Measurements from ENCODE around the gene CABP2. TPM values are rescaled to one million over a fixed set of nuclear protein-coding genes. Genes with fewer than 3 reads are reported as not detected.

Gene CABP2
- polyA plus RNA-seq, 2 donors = not detected

- Histone ChIP-seq H3K4me1 (ENCODE audit: control insufficient read depth in 2 of 2, insufficient read depth in 2 of 2, low read length in 1 of 2) (peaks cover 12 to 27% of the 10 kb centered on the region in 2 donors), H3K9me3 (ENCODE audit: control insufficient read depth in 2 of 2, insufficient read depth in 1 of 2, low read depth in 1 of 2, low read length in 1 of 2) (peaks cover 0 to 2% of the 10 kb centered on the region in 2 donors)
Measured at GRCh38 chr11:67504950-67505581, 18.2 kb downstream of the CABP2 start, which contains the start of gene PITPNM1. TSS of gene PITPNM1 (minus strand) at chr11:67505363. CDS start at chr11:67504180, 1,183 bp downstream.

GRCh38 chr11:67504005-67504949 is 19.0 kb downstream of the CABP2 start:
- H3K27ac ChIP-seq (ENCODE audit: low read depth in 2 of 2, low read length in 1 of 2) = peak overlapping the region; percentile 98 to 99
- WGBS, 2 donors = 2% methylated on average over 73 to 101 of the region's 101 CpGs
- H3K4me3 ChIP-seq (ENCODE audit: low read depth in 1 of 2, low read length in 2 of 2) = peak overlapping the region; percentile 58 to 74
- H3K27me3 ChIP-seq (ENCODE audit: control insufficient read depth in 1 of 2, insufficient read depth in 2 of 2, low read length in 2 of 2) = no peaks in the 10 kb centered on the region
- H3K36me3 ChIP-seq (ENCODE audit: control insufficient read depth in 2 of 2, insufficient read depth in 2 of 2, low read length in 1 of 2) = peaks cover 0 to 21% of the 10 kb centered on the region in 2 donors
- H3K9me3 ChIP-seq (ENCODE audit: control insufficient read depth in 2 of 2, insufficient read depth in 1 of 2, low read depth in 1 of 2, low read length in 1 of 2) = peaks cover 0 to 2% of the 10 kb centered on the region in 2 donors
- H3K4me1 ChIP-seq (ENCODE audit: control insufficient read depth in 2 of 2, insufficient read depth in 2 of 2, low read length in 1 of 2) = peaks cover 12 to 27% of the 10 kb centered on the region in 2 donors

More at GRCh38 chr11:67504950-67505581, 18.2 kb downstream of the CABP2 start, which contains the start of gene PITPNM1:
- H3K4me3 ChIP-seq (ENCODE audit: low read depth in 1 of 2, low read length in 2 of 2) = peak within 1 kb of the TSS; percentile 58 to 74
- 1% methylated on average over 55 to 58 of the region's 58 CpGs for WGBS, 2 donors
- H3K27ac ChIP-seq (ENCODE audit: low read depth in 2 of 2, low read length in 1 of 2) = peak within 1 kb of the TSS; percentile 98 to 99
- no peaks in the 10 kb centered on the region for H3K27me3 ChIP-seq (ENCODE audit: control insufficient read depth in 1 of 2, insufficient read depth in 2 of 2, low read length in 2 of 2)
- peaks cover 0 to 15% of the 10 kb centered on the region in 2 donors for H3K36me3 ChIP-seq (ENCODE audit: control insufficient read depth in 2 of 2, insufficient read depth in 2 of 2, low read length in 1 of 2)

- Histone ChIP-seq H3K36me3 (ENCODE audit: control insufficient read depth in 2 of 2, insufficient read depth in 2 of 2, low read length in 1 of 2) (peaks cover 0 to 27% of the 10 kb centered on the region in 2 donors), H3K9me3 (ENCODE audit: control insufficient read depth in 2 of 2, insufficient read depth in 1 of 2, low read depth in 1 of 2, low read length in 1 of 2) (peaks cover 0 to 2% of the 10 kb centered on the region in 2 donors), H3K4me3 (ENCODE audit: low read depth in 1 of 2, low read length in 2 of 2) (peak overlapping the region; percentile 58 to 74), H3K27me3 (ENCODE audit: control insufficient read depth in 1 of 2, insufficient read depth in 2 of 2, low read length in 2 of 2) (no peaks in the 10 kb centered on the region), H3K27ac (ENCODE audit: low read depth in 2 of 2, low read length in 1 of 2) (no peak overlapping the region), H3K4me1 (ENCODE audit: control insufficient read depth in 2 of 2, insufficient read depth in 2 of 2, low read length in 1 of 2) (peaks cover 12 to 22% of the 10 kb centered on the region in 2 donors)
- 72 to 75% methylated on average over 18 to 19 of the region's 19 CpGs for WGBS, 2 donors
Measured at GRCh38 chr11:67503119-67504004, 19.9 kb downstream of the CABP2 start.

GRCh38 chr11:67502328-67502979 is 20.8 kb downstream of the CABP2 start:
- Histone ChIP-seq H3K36me3 (ENCODE audit: control insufficient read depth in 2 of 2, insufficient read depth in 2 of 2, low read length in 1 of 2) (peaks cover 0 to 34% of the 10 kb centered on the region in 2 donors), H3K4me1 (ENCODE audit: control insufficient read depth in 2 of 2, insufficient read depth in 2 of 2, low read length in 1 of 2) (peaks cover 12 to 18% of the 10 kb centered on the region in 2 donors), H3K27me3 (ENCODE audit: control insufficient read depth in 1 of 2, insufficient read depth in 2 of 2, low read length in 2 of 2) (no peaks in the 10 kb centered on the region), H3K9me3 (ENCODE audit: control insufficient read depth in 2 of 2, insufficient read depth in 1 of 2, low read depth in 1 of 2, low read length in 1 of 2) (peaks cover 0 to 2% of the 10 kb centered on the region in 2 donors), H3K27ac (ENCODE audit: low read depth in 2 of 2, low read length in 1 of 2) (no peak overlapping the region), H3K4me3 (ENCODE audit: low read depth in 1 of 2, low read length in 2 of 2) (no peak overlapping the region)
- WGBS, 2 donors = 95 to 96% methylated on average over 18 of the region's 18 CpGs

- H3K27me3 ChIP-seq (ENCODE audit: control insufficient read depth in 1 of 2, insufficient read depth in 2 of 2, low read length in 2 of 2) = no peaks in the 10 kb centered on the region
- 96 to 98% methylated on average over 18 of the region's 18 CpGs for WGBS, 2 donors
- peaks cover 6 to 40% of the 10 kb centered on the region in 2 donors for H3K36me3 ChIP-seq (ENCODE audit: control insufficient read depth in 2 of 2, insufficient read depth in 2 of 2, low read length in 1 of 2)
- no peak overlapping the region for H3K4me3 ChIP-seq (ENCODE audit: low read depth in 1 of 2, low read length in 2 of 2)
- H3K9me3 ChIP-seq (ENCODE audit: control insufficient read depth in 2 of 2, insufficient read depth in 1 of 2, low read depth in 1 of 2, low read length in 1 of 2) = peaks cover 0 to 2% of the 10 kb centered on the region in 2 donors
- H3K4me1 ChIP-seq (ENCODE audit: control insufficient read depth in 2 of 2, insufficient read depth in 2 of 2, low read length in 1 of 2) = peaks cover 12 to 14% of the 10 kb centered on the region in 2 donors
- H3K27ac ChIP-seq (ENCODE audit: low read depth in 2 of 2, low read length in 1 of 2) = no peak overlapping the region
Measured at GRCh38 chr11:67501854-67502253, 21.4 kb downstream of the CABP2 start.

GRCh38 chr11:67500831-67501715 is 22.2 kb downstream of the CABP2 start:
- H3K27me3 ChIP-seq (ENCODE audit: control insufficient read depth in 1 of 2, insufficient read depth in 2 of 2, low read length in 2 of 2) = no peaks in the 10 kb centered on the region
- peaks cover 10% of the 10 kb centered on the region in 2 donors for H3K4me1 ChIP-seq (ENCODE audit: control insufficient read depth in 2 of 2, insufficient read depth in 2 of 2, low read length in 1 of 2)
- 91 to 93% methylated on average over 9 of the region's 9 CpGs for WGBS, 2 donors
- no peak overlapping the region for H3K4me3 ChIP-seq (ENCODE audit: low read depth in 1 of 2, low read length in 2 of 2)
- peaks cover 7 to 43% of the 10 kb centered on the region in 2 donors for H3K36me3 ChIP-seq (ENCODE audit: control insufficient read depth in 2 of 2, insufficient read depth in 2 of 2, low read length in 1 of 2)
- no peak overlapping the region for H3K27ac ChIP-seq (ENCODE audit: low read depth in 2 of 2, low read length in 1 of 2)
- H3K9me3 ChIP-seq (ENCODE audit: control insufficient read depth in 2 of 2, insufficient read depth in 1 of 2, low read depth in 1 of 2, low read length in 1 of 2) = peaks cover 0 to 2% of the 10 kb centered on the region in 2 donors

GRCh38 chr11:67500484-67500821 is 22.8 kb downstream of the CABP2 start:
- Histone ChIP-seq H3K27ac (ENCODE audit: low read depth in 2 of 2, low read length in 1 of 2) (no peak overlapping the region), H3K4me1 (ENCODE audit: control insufficient read depth in 2 of 2, insufficient read depth in 2 of 2, low read length in 1 of 2) (peaks cover 7 to 10% of the 10 kb centered on the region in 2 donors), H3K4me3 (ENCODE audit: low read depth in 1 of 2, low read length in 2 of 2) (no peak overlapping the region), H3K9me3 (ENCODE audit: control insufficient read depth in 2 of 2, insufficient read depth in 1 of 2, low read depth in 1 of 2, low read length in 1 of 2) (peaks cover 0 to 2% of the 10 kb centered on the region in 2 donors), H3K27me3 (ENCODE audit: control insufficient read depth in 1 of 2, insufficient read depth in 2 of 2, low read length in 2 of 2) (no peaks in the 10 kb centered on the region), H3K36me3 (ENCODE audit: control insufficient read depth in 2 of 2, insufficient read depth in 2 of 2, low read length in 1 of 2) (peaks cover 7 to 48% of the 10 kb centered on the region in 2 donors)
- WGBS, 2 donors = 94 to 100% methylated on average over 1 of the region's 1 CpG

- Histone ChIP-seq H3K4me1 (ENCODE audit: control insufficient read depth in 2 of 2, insufficient read depth in 2 of 2, low read length in 1 of 2) (peaks cover 6 to 10% of the 10 kb centered on the region in 2 donors), H3K27me3 (ENCODE audit: control insufficient read depth in 1 of 2, insufficient read depth in 2 of 2, low read length in 2 of 2) (no peaks in the 10 kb centered on the region), H3K27ac (ENCODE audit: low read depth in 2 of 2, low read length in 1 of 2) (no peak overlapping the region), H3K36me3 (ENCODE audit: control insufficient read depth in 2 of 2, insufficient read depth in 2 of 2, low read length in 1 of 2) (peaks cover 7 to 51% of the 10 kb centered on the region in 2 donors), H3K4me3 (ENCODE audit: low read depth in 1 of 2, low read length in 2 of 2) (no peak overlapping the region), H3K9me3 (ENCODE audit: control insufficient read depth in 2 of 2, insufficient read depth in 1 of 2, low read depth in 1 of 2, low read length in 1 of 2) (peaks cover 0 to 2% of the 10 kb centered on the region in 2 donors)
- WGBS, 2 donors = 93 to 95% methylated on average over 23 to 26 of the region's 26 CpGs
Measured at GRCh38 chr11:67499808-67500483, 23.3 kb downstream of the CABP2 start.
